Suppressor macrophage (primary cell): ENCODE results near the gene TAGLN3.

Experiments used
- DNase-seq, 4 experiments: peaks; one replicate each; pipeline ENCODE4 v3.0.0-alpha.2; 2020 to 2022
- total RNA-seq, 17 experiments: gene quantifications; one replicate each; lab custom pipeline; 2026; ENCODE audit warnings: mixed read lengths in 6 of 17, inconsistent platforms in 3 of 17; lab: John Stamatoyannopoulos, UW

TAGLN3 gene
- total RNA-seq, result 0 to 1.1 (median 0) reads per million in 17 experiments

DNA sequence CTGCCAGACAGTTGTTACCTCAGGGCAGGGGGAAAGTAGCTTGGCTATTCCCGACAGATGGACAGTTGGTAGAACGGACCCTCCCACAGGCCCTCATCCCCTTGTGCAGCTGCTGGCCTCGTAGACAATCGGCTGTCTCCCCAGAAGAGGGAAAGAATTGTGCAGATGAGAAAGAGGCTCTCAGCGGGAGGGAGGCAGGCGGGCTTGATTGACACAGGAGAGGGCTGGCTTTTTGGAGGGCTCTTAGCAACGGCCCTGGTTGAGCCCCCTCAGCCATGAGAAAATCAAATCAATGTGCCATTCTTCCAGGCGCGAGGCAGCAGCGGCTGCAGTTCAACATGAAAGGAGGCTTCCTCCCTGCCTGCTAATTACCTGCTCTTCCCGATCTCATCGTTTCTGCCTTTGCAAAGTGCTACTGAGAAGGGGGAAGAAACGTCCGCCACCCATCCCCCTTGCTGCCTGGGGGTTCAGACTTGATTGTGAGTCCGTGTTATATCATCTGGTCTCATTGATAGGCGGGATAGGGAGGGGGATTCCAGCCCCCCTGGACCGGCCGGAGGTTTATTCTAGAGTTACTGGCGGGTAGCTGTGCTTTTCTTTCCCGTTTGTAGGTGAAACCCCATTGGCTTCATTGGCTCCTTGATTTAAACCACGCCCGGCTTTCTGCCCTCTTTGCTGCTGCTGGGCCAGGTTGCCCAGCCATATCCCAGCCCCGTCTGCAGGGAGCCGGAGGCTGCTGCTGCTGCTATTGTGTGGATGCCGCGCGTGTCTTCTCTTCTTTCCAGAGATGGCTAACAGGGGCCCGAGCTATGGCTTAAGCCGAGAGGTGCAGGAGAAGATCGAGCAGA, at the start of gene TAGLN3:
Gene TAGLN3, plus strand, starts transcription at position 287 of the 848 bp plus-strand sequence. Its CDS starts 501 bp downstream, at position 788.
- peak in 2 of 4 experiments; percentile 9 to 22 for DNase-seq

DNA sequence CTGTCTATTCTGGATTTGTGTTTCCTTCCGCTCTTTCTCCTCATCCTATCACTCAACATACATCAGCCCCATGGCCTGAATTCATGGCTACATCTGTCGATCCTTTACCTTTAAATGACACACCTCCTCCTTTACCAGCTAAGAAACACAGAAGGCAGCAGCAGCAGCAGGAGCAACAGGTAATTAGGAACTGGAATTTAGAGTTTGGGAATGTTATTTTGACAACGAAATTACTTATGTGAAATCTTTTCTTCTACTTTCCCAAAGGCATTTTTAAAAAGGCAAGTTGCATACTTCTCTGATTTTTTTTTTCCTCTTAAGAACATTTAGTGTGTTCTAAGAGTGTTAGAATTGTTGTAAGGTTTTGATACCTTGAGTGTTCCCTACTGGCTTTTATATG, 49.0 kb upstream of the TAGLN3 start:
- DNase-seq, result no peak

- no peak for DNase-seq
Observed at GRCh38 chr3:111951032-111951431, 47.7 kb upstream of the TAGLN3 start.

GRCh38 chr3:111952086-111952485, 46.6 kb upstream of the TAGLN3 start:
- DNase-seq, result no peak

- no peak for DNase-seq
Observed at GRCh38 chr3:111952866-111953450, 45.8 kb upstream of the TAGLN3 start.

DNA sequence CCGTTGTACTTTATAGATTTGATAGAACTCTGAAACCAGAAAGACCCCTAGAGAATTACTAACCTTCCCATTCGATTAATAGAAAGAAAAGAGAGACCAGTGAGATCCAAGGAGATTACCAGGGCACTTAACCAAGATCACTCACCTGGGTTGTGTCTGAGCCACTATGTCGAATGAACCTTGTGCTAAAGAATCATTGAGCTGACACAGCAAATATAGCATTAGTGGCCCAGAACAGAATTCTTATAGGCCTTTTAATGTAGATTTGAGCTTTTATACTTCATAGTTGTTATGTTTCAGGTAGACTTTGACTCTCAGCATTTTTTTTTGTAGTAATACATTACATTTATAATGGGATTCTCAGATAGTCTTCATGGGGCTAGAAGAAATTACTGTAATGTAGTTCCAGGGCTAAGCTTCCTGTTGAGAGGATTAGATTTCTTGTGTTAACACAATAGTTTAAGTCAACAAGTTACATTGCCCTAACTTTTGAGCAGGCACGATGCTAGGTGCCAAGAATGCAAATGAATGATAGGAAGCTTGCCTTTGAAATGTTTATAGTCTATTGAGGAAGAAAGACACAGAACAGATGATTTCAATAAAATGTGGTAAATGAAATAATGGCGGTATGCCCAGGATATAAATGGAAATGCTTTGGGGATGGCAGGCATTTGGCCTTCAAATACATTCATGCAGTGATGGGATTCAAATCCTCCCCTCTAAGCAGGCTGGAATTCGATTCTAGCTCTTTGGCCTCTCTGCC, 44.3 kb upstream of the TAGLN3 start:
- no peak for DNase-seq

GRCh38 chr3:111955876-111956275, 42.8 kb upstream of the TAGLN3 start:
- no peak for DNase-seq

DNA sequence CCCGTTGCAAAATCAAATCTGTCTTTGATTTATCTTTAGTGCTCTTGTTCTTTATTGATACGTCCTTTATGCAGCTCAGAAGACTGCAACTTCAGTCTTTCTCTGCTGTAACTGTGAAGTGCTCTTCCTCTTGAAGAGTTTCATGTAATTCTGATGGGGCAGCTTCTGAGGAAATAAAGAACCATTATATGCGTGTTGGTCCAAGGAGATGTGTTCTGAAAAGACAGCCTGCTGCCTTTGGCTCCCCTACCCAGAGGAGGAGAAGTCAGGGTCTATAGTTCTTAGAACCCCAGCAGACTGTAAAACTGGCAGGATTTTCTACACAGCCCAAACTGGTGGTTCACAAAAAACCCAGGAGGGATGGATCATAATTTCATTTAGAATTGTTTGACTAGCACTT, 42.3 kb upstream of the TAGLN3 start:
- DNase-seq, result no peak

- DNase-seq, result no peak
Observed at GRCh38 chr3:111956995-111957734, 41.6 kb upstream of the TAGLN3 start.

GRCh38 chr3:111961461-111962164, 37.1 kb upstream of the TAGLN3 start:
- no peak for DNase-seq

DNA sequence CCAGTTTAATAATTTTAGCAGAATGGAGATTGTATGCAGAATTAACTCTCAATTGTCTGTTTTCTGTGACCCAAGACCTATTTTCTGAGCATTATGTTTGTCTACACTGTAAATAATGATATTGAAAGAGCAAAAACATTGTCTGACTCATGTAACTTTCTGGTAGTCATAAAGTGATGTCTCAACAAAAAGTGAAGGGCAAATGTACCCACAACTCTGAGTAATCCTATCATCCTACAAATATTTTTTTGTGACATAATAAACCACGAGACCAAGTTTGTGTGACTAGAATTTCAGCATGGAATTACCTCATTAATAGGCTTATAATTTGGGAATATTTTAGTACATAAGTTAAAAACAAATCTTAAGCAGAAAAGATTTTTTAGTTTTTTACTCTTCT, 35.3 kb upstream of the TAGLN3 start:
- DNase-seq, result peak in 3 of 4 experiments; percentile 17 to 78 (median 78)

DNA sequence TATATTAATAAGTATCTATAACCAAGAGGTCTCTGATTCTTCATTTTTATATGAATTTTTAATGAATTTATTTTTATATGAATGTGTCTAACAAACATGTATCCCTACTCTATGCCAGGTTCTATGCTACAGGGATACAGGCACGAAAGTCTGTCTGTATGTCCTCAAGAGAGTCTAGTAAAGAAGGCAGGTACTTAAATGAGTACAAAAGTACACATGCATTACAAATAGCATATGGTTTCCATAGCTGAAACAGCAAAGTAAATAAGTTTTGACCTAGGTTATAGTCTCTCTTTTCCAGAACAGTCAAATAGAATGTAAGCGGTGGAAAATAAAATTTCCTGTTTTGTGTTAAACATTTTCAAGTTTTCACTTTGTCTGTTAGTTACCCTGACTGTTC, 33.2 kb upstream of the TAGLN3 start:
- DNase-seq, result no peak

- peak in 3 of 4 experiments; percentile 5 to 34 (median 24) for DNase-seq
Observed at GRCh38 chr3:111967068-111967467, 31.7 kb upstream of the TAGLN3 start.

GRCh38 chr3:111967651-111968274, 31.0 kb upstream of the TAGLN3 start:
- peak; percentile 85 to 93 (median 92) for DNase-seq

- no peak for DNase-seq
Observed at GRCh38 chr3:111968319-111969054, 30.2 kb upstream of the TAGLN3 start.

DNA sequence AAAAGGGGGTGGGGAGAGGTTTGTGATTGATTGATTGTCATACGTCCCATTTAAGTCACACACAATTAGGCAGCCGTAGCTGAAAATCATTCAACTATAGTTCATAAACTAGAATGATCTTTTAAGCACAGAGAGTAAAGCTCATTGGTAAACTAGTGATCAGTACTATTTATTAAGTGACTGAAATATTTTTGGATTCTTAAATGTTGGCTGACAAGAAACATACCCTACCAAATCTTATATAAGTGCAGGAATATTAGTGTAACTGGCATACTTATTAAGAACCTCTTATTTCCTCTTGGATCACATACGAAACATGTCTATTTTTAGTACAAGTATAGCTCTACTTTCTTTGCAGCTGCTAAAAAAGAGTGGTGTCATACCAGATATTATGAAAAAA, 28.3 kb upstream of the TAGLN3 start:
- no peak for DNase-seq

GRCh38 chr3:111971533-111972130, 27.1 kb upstream of the TAGLN3 start:
- no peak for DNase-seq

GRCh38 chr3:111972891-111973290, 25.8 kb upstream of the TAGLN3 start:
- DNase-seq, result no peak

DNA sequence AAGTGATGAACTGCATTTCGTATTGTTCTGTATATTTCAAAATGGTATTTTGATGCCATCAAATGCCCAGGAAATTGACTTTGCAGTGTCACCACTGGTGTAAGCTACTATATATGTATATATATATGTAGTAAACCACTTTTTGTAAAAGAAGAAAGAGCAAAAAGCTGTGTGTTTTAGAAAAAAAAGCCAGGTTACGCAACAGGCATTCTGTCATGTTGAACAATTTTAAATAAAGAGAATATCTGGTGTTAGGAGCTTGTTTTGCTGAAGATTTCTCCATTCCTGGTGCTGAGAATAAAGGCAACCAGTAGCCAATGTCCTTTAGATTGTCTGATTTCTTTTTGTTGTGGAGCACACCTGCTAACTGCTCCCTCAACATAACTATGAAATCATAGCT, 23.6 kb upstream of the TAGLN3 start:
- no peak for DNase-seq

- DNase-seq, result no peak
Observed at GRCh38 chr3:111976254-111976653, 22.5 kb upstream of the TAGLN3 start.
